GM12801 (cell line): ENCODE measurements around the gene AJM1.

Experiments
- CTCF ChIP-seq: IDR thresholded peaks from one replicate; pipeline ENCODE4 v1.5.1; 2011; ENCODE audit warnings: control low read depth; ENCODE audit not compliant: insufficient read length; ENCODE audit errors: extremely low read depth

AJM1 gene

GRCh38 chr9:136867917-136868316 lies 25.6 kb downstream of the AJM1 start:
- TF ChIP-seq CTCF: no peak

DNA sequence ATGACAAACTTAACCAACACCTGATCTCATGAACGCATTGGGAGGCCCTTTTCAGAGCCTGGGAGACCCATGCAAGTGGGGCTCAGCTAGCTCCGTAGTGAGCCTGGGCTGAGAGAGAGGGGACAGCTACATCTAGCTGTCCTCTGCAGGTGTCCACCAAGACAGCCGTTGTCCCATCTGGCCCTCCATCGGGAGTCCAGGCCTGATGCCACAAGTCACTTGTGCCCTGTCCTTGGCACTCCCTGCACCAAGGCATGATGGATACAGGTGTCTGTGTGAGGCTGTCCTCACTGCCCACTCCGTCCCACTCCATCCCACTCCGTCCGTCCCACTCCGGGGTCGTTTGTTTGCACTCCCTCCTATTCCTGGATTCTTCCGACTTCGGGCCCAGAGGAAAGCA lies 26.4 kb downstream of the AJM1 start:
- no peak for TF ChIP-seq CTCF

DNA sequence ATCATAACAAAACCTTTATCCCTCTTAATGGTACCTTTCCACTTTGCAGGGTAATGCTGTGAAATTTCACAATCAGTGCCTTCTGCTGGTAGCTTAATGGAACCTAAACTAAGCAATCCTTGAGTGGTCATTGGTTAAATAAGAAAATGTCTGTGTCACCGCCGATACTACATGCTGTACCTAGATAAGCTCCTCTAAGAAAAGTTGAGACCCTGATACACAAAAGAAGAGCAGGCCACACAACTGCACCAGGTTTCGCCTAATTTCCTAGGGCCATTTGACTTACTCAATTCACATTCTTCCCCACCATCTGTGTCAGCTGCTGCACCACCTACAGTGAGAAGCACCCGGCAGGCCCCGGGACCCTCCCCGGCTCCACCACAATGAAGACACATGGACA lies 32.9 kb downstream of the AJM1 start:
- no peak for TF ChIP-seq CTCF

GRCh38 chr9:136876476-136876875 lies 34.2 kb downstream of the AJM1 start:
- no peak for TF ChIP-seq CTCF

DNA sequence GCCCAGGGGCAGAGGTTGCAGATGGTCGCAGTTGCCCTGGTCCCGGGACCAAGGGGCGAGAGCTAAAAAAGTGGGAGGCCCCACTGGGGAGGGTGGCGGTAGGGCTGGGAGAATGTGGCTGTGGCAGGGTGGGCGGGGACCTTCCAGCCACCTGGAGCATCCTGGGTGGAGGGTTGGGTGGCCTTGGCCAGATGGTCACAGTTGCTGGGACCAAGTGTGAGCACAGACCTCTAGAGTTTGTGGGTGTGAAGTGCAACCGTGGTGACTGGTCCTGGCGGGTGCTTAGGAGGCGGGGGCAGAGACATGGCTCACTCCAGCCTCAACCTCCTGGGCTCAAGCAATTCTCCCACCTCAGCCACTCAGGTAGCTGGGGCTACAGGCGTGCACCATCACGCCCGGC lies 38.4 kb downstream of the AJM1 start:
- no peak for TF ChIP-seq CTCF

GRCh38 chr9:136881691-136882108 lies 39.4 kb downstream of the AJM1 start:
- no peak for TF ChIP-seq CTCF

GRCh38 chr9:136882109-136882946 lies 40.0 kb downstream of the AJM1 start:
- TF ChIP-seq CTCF: no peak
